Measurements from ENCODE around the gene SDHA.

The SDHA gene

DNA sequence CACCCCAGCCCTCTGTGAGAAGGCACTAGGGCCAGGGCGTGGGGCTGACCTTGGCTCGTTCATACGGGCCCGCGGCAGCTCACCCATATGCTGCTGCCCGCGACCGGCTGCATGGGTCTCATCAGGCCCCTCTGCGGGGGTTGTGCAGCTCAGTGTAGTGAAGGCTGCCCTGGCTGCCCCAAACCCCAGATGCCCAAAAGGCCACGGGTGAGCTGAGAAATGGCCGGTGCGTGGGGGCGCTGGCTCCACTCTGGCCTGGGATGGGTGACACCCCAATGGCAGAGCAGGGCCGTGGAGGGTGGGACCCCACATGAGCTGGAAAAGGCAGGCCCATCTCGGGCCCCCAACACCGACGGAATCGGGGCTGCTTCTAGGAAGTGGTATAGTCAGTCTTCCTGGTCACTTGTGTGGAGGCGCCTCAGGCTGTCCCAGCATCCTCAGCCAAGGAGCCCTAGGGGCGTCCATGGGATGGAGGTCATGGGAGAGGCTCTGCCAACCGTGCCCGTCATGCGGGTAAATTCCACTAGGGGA is 46.3 kb upstream of the SDHA start:
- no peak for TF ChIP-seq ZBTB7A (IDR thresholded peaks at IDR 0.05; ENCODE audit: low read depth)
- TF ChIP-seq CREB1 (IDR thresholded peaks at IDR 0.05; ENCODE audit: low read depth), result no peak
- TF ChIP-seq FOXM1 (IDR thresholded peaks at IDR 0.05; ENCODE audit: borderline replicate concordance, low read depth), result no peak
- TF ChIP-seq YY1 (IDR thresholded peaks at IDR 0.05; ENCODE audit: low read depth), result no peak
- no peak for TF ChIP-seq TCF12 (IDR thresholded peaks at IDR 0.05; ENCODE audit: low read depth)
- TF ChIP-seq, protein P1, sequence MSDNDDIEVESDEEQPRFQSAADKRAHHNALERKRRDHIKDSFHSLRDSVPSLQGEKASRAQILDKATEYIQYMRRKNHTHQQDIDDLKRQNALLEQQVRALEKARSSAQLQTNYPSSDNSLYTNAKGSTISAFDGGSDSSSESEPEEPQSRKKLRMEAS (IDR thresholded peaks at IDR 0.05), result no peak
- no peak for TF ChIP-seq RAD21 (IDR thresholded peaks at IDR 0.05; ENCODE audit: low read depth)
- no peak for TF ChIP-seq EP300 (IDR thresholded peaks at IDR 0.05; ENCODE audit: borderline replicate concordance)
- no peak for TF ChIP-seq EGR1 (IDR thresholded peaks at IDR 0.05)
- TF ChIP-seq, protein P2, sequence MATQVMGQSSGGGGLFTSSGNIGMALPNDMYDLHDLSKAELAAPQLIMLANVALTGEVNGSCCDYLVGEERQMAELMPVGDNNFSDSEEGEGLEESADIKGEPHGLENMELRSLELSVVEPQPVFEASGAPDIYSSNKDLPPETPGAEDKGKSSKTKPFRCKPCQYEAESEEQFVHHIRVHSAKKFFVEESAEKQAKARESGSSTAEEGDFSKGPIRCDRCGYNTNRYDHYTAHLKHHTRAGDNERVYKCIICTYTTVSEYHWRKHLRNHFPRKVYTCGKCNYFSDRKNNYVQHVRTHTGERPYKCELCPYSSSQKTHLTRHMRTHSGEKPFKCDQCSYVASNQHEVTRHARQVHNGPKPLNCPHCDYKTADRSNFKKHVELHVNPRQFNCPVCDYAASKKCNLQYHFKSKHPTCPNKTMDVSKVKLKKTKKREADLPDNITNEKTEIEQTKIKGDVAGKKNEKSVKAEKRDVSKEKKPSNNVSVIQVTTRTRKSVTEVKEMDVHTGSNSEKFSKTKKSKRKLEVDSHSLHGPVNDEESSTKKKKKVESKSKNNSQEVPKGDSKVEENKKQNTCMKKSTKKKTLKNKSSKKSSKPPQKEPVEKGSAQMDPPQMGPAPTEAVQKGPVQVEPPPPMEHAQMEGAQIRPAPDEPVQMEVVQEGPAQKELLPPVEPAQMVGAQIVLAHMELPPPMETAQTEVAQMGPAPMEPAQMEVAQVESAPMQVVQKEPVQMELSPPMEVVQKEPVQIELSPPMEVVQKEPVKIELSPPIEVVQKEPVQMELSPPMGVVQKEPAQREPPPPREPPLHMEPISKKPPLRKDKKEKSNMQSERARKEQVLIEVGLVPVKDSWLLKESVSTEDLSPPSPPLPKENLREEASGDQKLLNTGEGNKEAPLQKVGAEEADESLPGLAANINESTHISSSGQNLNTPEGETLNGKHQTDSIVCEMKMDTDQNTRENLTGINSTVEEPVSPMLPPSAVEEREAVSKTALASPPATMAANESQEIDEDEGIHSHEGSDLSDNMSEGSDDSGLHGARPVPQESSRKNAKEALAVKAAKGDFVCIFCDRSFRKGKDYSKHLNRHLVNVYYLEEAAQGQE (IDR thresholded peaks at IDR 0.05; ENCODE audit: low read depth), result no peak
- no peak for TF ChIP-seq NFIC (IDR thresholded peaks at IDR 0.05)
- TF ChIP-seq, protein P3, sequence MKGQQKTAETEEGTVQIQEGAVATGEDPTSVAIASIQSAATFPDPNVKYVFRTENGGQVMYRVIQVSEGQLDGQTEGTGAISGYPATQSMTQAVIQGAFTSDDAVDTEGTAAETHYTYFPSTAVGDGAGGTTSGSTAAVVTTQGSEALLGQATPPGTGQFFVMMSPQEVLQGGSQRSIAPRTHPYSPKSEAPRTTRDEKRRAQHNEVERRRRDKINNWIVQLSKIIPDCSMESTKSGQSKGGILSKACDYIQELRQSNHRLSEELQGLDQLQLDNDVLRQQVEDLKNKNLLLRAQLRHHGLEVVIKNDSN (IDR thresholded peaks at IDR 0.05), result no peak
- no peak for TF ChIP-seq TAF1 (IDR thresholded peaks at IDR 0.05; ENCODE audit: low read depth)
- no peak for TF ChIP-seq TEAD4 (IDR thresholded peaks at IDR 0.05)
- TF ChIP-seq CEBPB (IDR thresholded peaks at IDR 0.05), result no peak

DNA sequence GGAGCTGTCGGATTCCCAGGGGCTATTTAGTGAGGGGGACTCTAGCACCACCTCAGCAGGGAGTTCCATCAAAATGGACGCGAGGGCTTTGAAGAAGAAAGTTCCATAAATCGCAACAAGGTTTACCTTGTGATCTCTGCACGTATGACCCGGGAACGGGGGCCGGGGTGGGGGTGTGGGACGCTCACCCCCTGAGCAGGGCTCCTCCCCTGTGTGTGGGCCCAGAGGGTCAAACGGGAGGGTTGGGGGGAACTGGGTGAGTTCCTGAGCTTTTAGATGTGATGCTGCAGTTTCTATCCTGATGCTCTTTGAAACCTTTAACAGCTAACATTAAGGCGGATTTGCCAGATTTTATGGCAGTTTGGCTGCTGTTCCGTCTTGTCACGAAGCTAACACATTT is 45.7 kb upstream of the SDHA start:
- no peak for TF ChIP-seq TEAD4 (IDR thresholded peaks at IDR 0.05)
- TF ChIP-seq ZBTB7A (IDR thresholded peaks at IDR 0.05; ENCODE audit: low read depth), result no peak
- TF ChIP-seq, protein P3 (IDR thresholded peaks at IDR 0.05), result no peak

DNA sequence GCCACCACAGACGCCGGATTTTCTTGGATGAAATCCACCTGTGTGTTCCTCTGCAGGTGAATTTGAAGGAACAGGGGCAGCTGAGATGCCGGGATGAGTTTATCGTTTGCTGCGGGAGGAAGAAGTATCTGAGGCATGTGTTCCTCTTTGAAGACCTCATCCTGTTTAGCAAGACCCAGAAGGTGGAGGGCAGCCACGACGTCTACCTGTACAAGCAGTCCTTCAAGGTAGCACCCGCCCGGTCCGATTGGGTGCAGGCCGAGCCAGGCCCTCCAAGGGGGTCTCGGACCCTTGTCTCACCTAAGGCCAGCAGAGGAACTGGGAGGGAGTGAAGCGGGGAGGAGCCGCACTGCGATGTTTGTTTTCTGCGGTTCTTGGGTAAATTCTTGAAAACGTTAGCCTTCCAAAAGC is 45.3 kb upstream of the SDHA start:
- no peak for TF ChIP-seq TCF12 (IDR thresholded peaks at IDR 0.05; ENCODE audit: low read depth)
- no peak for TF ChIP-seq TEAD4 (IDR thresholded peaks at IDR 0.05)
- TF ChIP-seq CEBPB (IDR thresholded peaks at IDR 0.05), result no peak
- TF ChIP-seq EGR1 (IDR thresholded peaks at IDR 0.05), result no peak
- TF ChIP-seq, protein P3 (IDR thresholded peaks at IDR 0.05), result no peak
- TF ChIP-seq ZBTB7A (IDR thresholded peaks at IDR 0.05; ENCODE audit: low read depth), result no peak
- TF ChIP-seq, protein P1 (IDR thresholded peaks at IDR 0.05), result no peak
- no peak for TF ChIP-seq EP300 (IDR thresholded peaks at IDR 0.05; ENCODE audit: borderline replicate concordance)
- TF ChIP-seq CREB1 (IDR thresholded peaks at IDR 0.05; ENCODE audit: low read depth), result no peak
- TF ChIP-seq YY1 (IDR thresholded peaks at IDR 0.05; ENCODE audit: low read depth), result no peak
- no peak for TF ChIP-seq TAF1 (IDR thresholded peaks at IDR 0.05; ENCODE audit: low read depth)
- no peak for TF ChIP-seq FOXM1 (IDR thresholded peaks at IDR 0.05; ENCODE audit: borderline replicate concordance, low read depth)
- TF ChIP-seq, protein P2 (IDR thresholded peaks at IDR 0.05; ENCODE audit: low read depth), result no peak
- TF ChIP-seq RAD21 (IDR thresholded peaks at IDR 0.05; ENCODE audit: low read depth), result no peak

DNA sequence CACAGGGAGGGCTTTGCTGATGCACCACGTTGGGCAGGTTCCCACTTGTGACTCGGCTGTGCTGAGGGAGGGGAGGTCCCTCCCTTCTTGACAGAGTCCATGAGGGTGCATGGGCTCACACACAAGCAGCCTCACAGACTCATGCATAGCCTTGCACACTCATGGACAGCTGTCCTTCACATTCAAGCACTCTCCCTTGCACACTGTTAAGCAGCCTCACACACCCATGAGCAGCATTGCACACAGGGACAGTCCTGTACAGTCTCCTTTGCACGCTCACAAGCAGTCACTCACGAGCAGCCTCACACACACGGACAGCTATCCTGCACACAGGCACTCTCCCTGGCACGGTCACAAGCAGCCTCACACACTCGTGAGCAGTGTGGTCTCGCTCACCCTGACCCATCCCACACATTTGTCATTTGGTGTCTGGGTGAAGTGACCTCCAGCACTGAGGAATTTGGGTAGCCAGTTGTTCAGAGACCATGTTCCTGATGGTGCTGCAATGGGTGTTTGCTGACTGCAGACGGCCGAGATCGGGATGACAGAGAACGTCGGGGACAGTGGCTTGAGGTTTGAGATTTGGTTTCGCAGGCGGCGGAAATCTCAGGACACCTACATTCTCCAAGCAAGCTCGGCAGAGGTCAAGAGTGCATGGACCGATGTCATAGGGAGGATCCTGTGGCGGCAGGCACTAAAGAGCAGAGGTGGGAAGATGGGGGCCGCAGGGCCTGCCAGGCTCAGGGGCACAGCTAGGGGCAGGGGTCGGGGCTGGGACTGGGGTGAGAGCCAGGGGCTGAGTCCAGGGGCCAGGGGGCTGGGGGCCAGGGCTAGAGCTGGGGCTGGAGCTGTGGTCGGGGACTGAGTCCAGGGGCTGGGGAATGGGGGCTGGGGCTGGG is 44.5 kb upstream of the SDHA start:
- TF ChIP-seq YY1 (IDR thresholded peaks at IDR 0.05; ENCODE audit: low read depth) (no peak), TCF12 (IDR thresholded peaks at IDR 0.05; ENCODE audit: low read depth) (no peak), NFIC (IDR thresholded peaks at IDR 0.05) (no peak), ZBTB7A (IDR thresholded peaks at IDR 0.05; ENCODE audit: low read depth) (no peak), CEBPB (IDR thresholded peaks at IDR 0.05) (no peak), TAF1 (IDR thresholded peaks at IDR 0.05; ENCODE audit: low read depth) (no peak), EGR1 (IDR thresholded peaks at IDR 0.05) (no peak), RAD21 (IDR thresholded peaks at IDR 0.05; ENCODE audit: low read depth) (no peak), EP300 (IDR thresholded peaks at IDR 0.05; ENCODE audit: borderline replicate concordance) (no peak), TEAD4 (IDR thresholded peaks at IDR 0.05) (no peak), CREB1 (IDR thresholded peaks at IDR 0.05; ENCODE audit: low read depth) (no peak), FOXM1 (IDR thresholded peaks at IDR 0.05; ENCODE audit: borderline replicate concordance, low read depth) (no peak)
- TF ChIP-seq, protein P3 (IDR thresholded peaks at IDR 0.05), result no peak
- TF ChIP-seq, protein P1 (IDR thresholded peaks at IDR 0.05), result no peak
- TF ChIP-seq, protein P2 (IDR thresholded peaks at IDR 0.05; ENCODE audit: low read depth), result no peak
